ENCODE measurements around the gene TEDDM1.
A peak's percentile ranks its signal among the peaks of the same experiment; 100 is the strongest.
"Not testable (repeated sequence)": the region's sequence is repeated elsewhere in the genome, so short reads cannot be mapped to it uniquely, and the experiment has no call there.

TEDDM1 gene

GRCh38 chr1:182400567-182400966 is at the start of gene TEDDM1:
TEDDM1 (minus strand) TSS chr1:182400667; CDS start chr1:182400485, 182 bp downstream.
- no peak for DNase-seq

GRCh38 chr1:182450087-182450486 is 49.6 kb upstream of the TEDDM1 start, which contains the start of gene RGSL1:
RGSL1 (plus strand) TSS chr1:182450146; CDS start chr1:182450166, 20 bp downstream.
- DNase-seq: no peak

GRCh38 chr1:182447660-182448059 is 47.2 kb upstream of the TEDDM1 start:
- no peak for DNase-seq

- DNase-seq: not testable (repeated sequence)
Observed at GRCh38 chr1:182447124-182447523, 46.7 kb upstream of the TEDDM1 start.

- peak; percentile 44 to 72 for DNase-seq
Observed at GRCh38 chr1:182446033-182446669, 45.7 kb upstream of the TEDDM1 start.

GRCh38 chr1:182444497-182444896 is 44.0 kb upstream of the TEDDM1 start:
- DNase-seq: no peak

- no peak for DNase-seq
Observed at GRCh38 chr1:182442333-182442732, 41.9 kb upstream of the TEDDM1 start.

GRCh38 chr1:182441719-182442118 is 41.3 kb upstream of the TEDDM1 start:
- no peak for DNase-seq

- DNase-seq: no peak
Observed at GRCh38 chr1:182438326-182438725, 37.9 kb upstream of the TEDDM1 start.

- DNase-seq: no peak
Observed at GRCh38 chr1:182433580-182433979, 33.1 kb upstream of the TEDDM1 start.

GRCh38 chr1:182431278-182431677 is 30.8 kb upstream of the TEDDM1 start:
- no peak for DNase-seq

- DNase-seq: no peak
Observed at GRCh38 chr1:182430263-182431068, 30.0 kb upstream of the TEDDM1 start.

GRCh38 chr1:182428043-182428442 is 27.6 kb upstream of the TEDDM1 start:
- DNase-seq: no peak

- no peak for DNase-seq
Observed at GRCh38 chr1:182426442-182427430, 26.3 kb upstream of the TEDDM1 start.

- DNase-seq: no peak
Observed at GRCh38 chr1:182415789-182416188, 15.3 kb upstream of the TEDDM1 start.

GRCh38 chr1:182413969-182414368 is 13.5 kb upstream of the TEDDM1 start:
- DNase-seq: no peak

- no peak for DNase-seq
Observed at GRCh38 chr1:182413486-182413885, 13.0 kb upstream of the TEDDM1 start.

GRCh38 chr1:182410620-182411273 is 10.3 kb upstream of the TEDDM1 start:
- DNase-seq: no peak

GRCh38 chr1:182410138-182410537 is 9.7 kb upstream of the TEDDM1 start:
- DNase-seq: no peak

- DNase-seq: no peak
Observed at GRCh38 chr1:182408435-182409075, 8.1 kb upstream of the TEDDM1 start.

GRCh38 chr1:182407724-182408123 is 7.3 kb upstream of the TEDDM1 start:
- DNase-seq: no peak

- no peak for DNase-seq
Observed at GRCh38 chr1:182406012-182406411, 5.5 kb upstream of the TEDDM1 start.
